HTR-8/SVneo (cell line): Measurements from ENCODE around the gene SLC24A3.

Experiments used
- DNase-seq: peaks from one replicate; pipeline ENCODE4 v3.0.0; 2011; ENCODE audit warnings: low spot score, mixed read lengths; ENCODE audit not compliant: insufficient read length
- FAIRE-seq: peaks from 2 replicates; lab custom pipeline; 2011; peaks lifted over from hg19 to GRCh38; lab: Jason Lieb, UNC

Gene SLC24A3

GRCh38 chr20:19236371-19237055 lies 24.1 kb downstream of the SLC24A3 start:
- no peak for FAIRE-seq
- DNase-seq = no peak

GRCh38 chr20:19241440-19241839 lies 29.0 kb downstream of the SLC24A3 start:
- FAIRE-seq (no peak), DNase-seq (no peak)

GRCh38 chr20:19244291-19244690 lies 31.8 kb downstream of the SLC24A3 start:
- no peak for FAIRE-seq
- no peak for DNase-seq

GRCh38 chr20:19249106-19249879 lies 36.9 kb downstream of the SLC24A3 start:
- no peak for DNase-seq
- no peak for FAIRE-seq

- DNase-seq (no peak), FAIRE-seq (no peak)
Measured at GRCh38 chr20:19250346-19250745, 37.9 kb downstream of the SLC24A3 start.

- no peak for FAIRE-seq
- DNase-seq = no peak
Measured at GRCh38 chr20:19251506-19251905, 39.1 kb downstream of the SLC24A3 start.

- no peak for FAIRE-seq
Measured at GRCh38 chr20:19251958-19252357, 39.5 kb downstream of the SLC24A3 start.

GRCh38 chr20:19252451-19253120 lies 40.1 kb downstream of the SLC24A3 start:
- FAIRE-seq (no peak), DNase-seq (no peak)

More at GRCh38 chr20:19251958-19252357, 39.5 kb downstream of the SLC24A3 start:
- DNase-seq = no peak

- FAIRE-seq = no peak
- no peak for DNase-seq
Measured at GRCh38 chr20:19253316-19253715, 40.9 kb downstream of the SLC24A3 start.

GRCh38 chr20:19253916-19254820 lies 41.7 kb downstream of the SLC24A3 start:
- FAIRE-seq (no peak), DNase-seq (no peak)

- FAIRE-seq = no peak
- DNase-seq = no peak
Measured at GRCh38 chr20:19254956-19255355, 42.5 kb downstream of the SLC24A3 start.

GRCh38 chr20:19256085-19256484 lies 43.6 kb downstream of the SLC24A3 start:
- DNase-seq (no peak), FAIRE-seq (no peak)

- no peak for FAIRE-seq
- DNase-seq = no peak
Measured at GRCh38 chr20:19256906-19257595, 44.6 kb downstream of the SLC24A3 start.

GRCh38 chr20:19257865-19258264 lies 45.4 kb downstream of the SLC24A3 start:
- no peak for FAIRE-seq
- DNase-seq = no peak

GRCh38 chr20:19259141-19259591 lies 46.7 kb downstream of the SLC24A3 start:
- FAIRE-seq (no peak), DNase-seq (no peak)

- FAIRE-seq (no peak), DNase-seq (no peak)
Measured at GRCh38 chr20:19260412-19261090, 48.1 kb downstream of the SLC24A3 start.

GRCh38 chr20:19264191-19264590 lies 51.7 kb downstream of the SLC24A3 start:
- DNase-seq = no peak
- no peak for FAIRE-seq

- DNase-seq = no peak
Measured at GRCh38 chr20:19265646-19266374, 53.4 kb downstream of the SLC24A3 start.

More at GRCh38 chr20:19265646-19266374, 53.4 kb downstream of the SLC24A3 start:
- no peak for FAIRE-seq
